ENCODE data around the gene PSMB7. TPM values are rescaled to one million over a fixed set of nuclear protein-coding genes. Genes with fewer than 3 reads are reported as not detected.

The PSMB7 gene
- total and polyA plus RNA-seq, 2 of the 4 experiments (the other 2 are of a cell fraction), result 340 to 430 TPM

DNA sequence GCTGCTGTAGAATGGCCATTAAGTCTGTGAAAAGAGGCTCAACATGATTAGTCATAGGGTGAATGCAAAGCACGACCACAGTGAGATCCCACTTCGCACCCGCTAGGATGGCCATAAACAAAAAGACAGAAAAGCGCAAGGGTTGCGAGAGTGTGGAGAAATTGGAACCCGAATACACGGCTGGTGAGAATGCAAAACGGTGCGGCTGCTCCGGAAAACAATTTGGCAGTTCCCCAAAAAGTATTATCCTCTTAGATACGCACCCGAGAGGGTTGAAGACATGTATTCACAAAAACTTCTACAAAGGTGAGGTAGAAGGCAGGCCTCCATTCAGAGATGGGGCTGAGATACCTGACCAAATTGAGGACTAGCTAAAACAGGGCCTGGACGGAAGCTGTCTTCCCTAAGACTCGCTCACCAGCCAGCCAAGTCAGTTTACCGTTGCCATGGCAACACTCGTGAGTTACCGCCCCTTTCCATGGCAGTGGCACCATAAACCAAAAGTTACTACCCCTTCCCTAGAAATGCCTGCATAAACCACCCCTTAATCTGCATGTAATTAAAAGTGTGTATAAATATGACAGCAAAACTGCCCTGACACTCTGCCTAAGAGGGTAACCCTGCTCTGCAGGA lies 726 bp upstream of the PSMB7 start:
- dilution Hi-C loops (cut with HindIII; ENCODE audit: low sequenced_read_pairs, unreplicated experiment), result no loop called here
- ChIA-PET POLR2A (ENCODE audit: unreplicated experiment) (no interaction called here), CTCF (interaction anchor here (0.6 kb wide), 1 partner anchor 351 kb away, joined by 3 read pairs; no protein-coding TSS in a partner anchor)
- Histone ChIP-seq H2AK5ac (ENCODE audit: low read depth, low read length) (no peak overlapping the region), H4K20me1 (ENCODE audit: insufficient read depth, low read length) (no peaks in the 10 kb centered on the region; the same call in 1 of the 2 replicates), H2AFZ (replicated peaks; ENCODE audit: low read length, poor library complexity) (peak overlapping the region; percentile 91), H2BK5ac (ENCODE audit: low read depth, low read length, poor library complexity, severe bottlenecking) (no peak overlapping the region), H3K9me1 (ENCODE audit: insufficient read depth, low read length) (no peaks in the 10 kb centered on the region), H2BK120ac (ENCODE audit: low read depth, low read length) (no peak overlapping the region), H3K4me1 (ENCODE audit: control insufficient read depth, insufficient read depth, low read length) (peaks cover 6% of the 10 kb centered on the region), H3K79me1 (ENCODE audit: low read depth in 1 of 2, low read length in 2 of 2) (peaks cover 18 to 19% of the 10 kb centered on the region in 2 experiments), H3K4me2 (ENCODE audit: low read depth, low read length) (no peak overlapping the region), H4K5ac (ENCODE audit: low read depth, low read length) (peak overlapping the region; percentile 14), H3K56ac (ENCODE audit: extremely low read depth, insufficient read depth, low read length) (no peak overlapping the region), H3K36me3 (ENCODE audit: control insufficient read depth, insufficient read depth, low read length) (peaks cover 12% of the 10 kb centered on the region), H2BK20ac (ENCODE audit: low read depth, low read length) (no peak overlapping the region; the same call in 1 of the 2 replicates), H3K9ac (ENCODE audit: low read depth, low read length) (no peak overlapping the region), H4K8ac (ENCODE audit: low read depth in 2 of 2, low read length in 2 of 2) (peak overlapping the region; percentile 80 to 98), H3K14ac (replicated peaks; ENCODE audit: low read depth, low read length) (no peak overlapping the region), H3K9me3 (ENCODE audit: control insufficient read depth, insufficient read depth, low read length) (peaks cover 3% of the 10 kb centered on the region), H2AK9ac (replicated peaks; ENCODE audit: low read depth, low read length, poor library complexity) (no peak overlapping the region), H3K18ac (ENCODE audit: low read depth, low read length) (no peak overlapping the region), H3K27ac (ENCODE audit: insufficient read depth, low read length) (no peak overlapping the region), H3K27me3 (ENCODE audit: control insufficient read depth, insufficient read depth, low read length) (no peaks in the 10 kb centered on the region), H3K4me3 (ENCODE audit: insufficient read depth, low read depth, low read length) (no peak overlapping the region; the same call in 1 of the 2 replicates), H4K91ac (ENCODE audit: insufficient read depth, low read depth, low read length) (no peak overlapping the region), H2BK15ac (ENCODE audit: low read depth, low read length) (peak overlapping the region; percentile 41; the same call in 1 of the 3 replicates), H3K23ac (ENCODE audit: low read depth, low read length) (no peak overlapping the region), H3K4ac (ENCODE audit: low read depth, low read length) (peak overlapping the region; percentile 46; the same call in 1 of the 2 replicates)
- BruUV-seq (replicated peaks), result no TSS peak
- in situ Hi-C loops (cut with MboI; ENCODE audit: low sequenced_read_pairs), result loop anchor here (10.0 to 25.0 kb wide), 2 partner anchors 296 to 339 kb away; no protein-coding TSS in a partner anchor
- intact Hi-C loops (cut with micrococcal nuclease), result loop anchor here (5.0 to 10.0 kb wide), 2 partner anchors 199 to 336 kb away; no protein-coding TSS in a partner anchor
- no peak for ATAC-seq (ENCODE audit: low read depth)
- TF ChIP-seq RAD21 (IDR thresholded peaks at IDR 0.05; ENCODE audit: low read length) (no peak), CEBPB (IDR thresholded peaks at IDR 0.05; ENCODE audit: low read depth, low read length) (no peak), CHD1 (IDR thresholded peaks at IDR 0.05; ENCODE audit: low read depth, low read length) (no peak), MAFK (IDR thresholded peaks at IDR 0.05; ENCODE audit: low read depth, low read length) (no peak), BHLHE40 (IDR thresholded peaks at IDR 0.05; ENCODE audit: low read depth, low read length) (no peak), POLR2A (IDR thresholded peaks at IDR 0.05; ENCODE audit: low read depth, low read length) (no peak)
- TF ChIP-seq, protein P1, sequence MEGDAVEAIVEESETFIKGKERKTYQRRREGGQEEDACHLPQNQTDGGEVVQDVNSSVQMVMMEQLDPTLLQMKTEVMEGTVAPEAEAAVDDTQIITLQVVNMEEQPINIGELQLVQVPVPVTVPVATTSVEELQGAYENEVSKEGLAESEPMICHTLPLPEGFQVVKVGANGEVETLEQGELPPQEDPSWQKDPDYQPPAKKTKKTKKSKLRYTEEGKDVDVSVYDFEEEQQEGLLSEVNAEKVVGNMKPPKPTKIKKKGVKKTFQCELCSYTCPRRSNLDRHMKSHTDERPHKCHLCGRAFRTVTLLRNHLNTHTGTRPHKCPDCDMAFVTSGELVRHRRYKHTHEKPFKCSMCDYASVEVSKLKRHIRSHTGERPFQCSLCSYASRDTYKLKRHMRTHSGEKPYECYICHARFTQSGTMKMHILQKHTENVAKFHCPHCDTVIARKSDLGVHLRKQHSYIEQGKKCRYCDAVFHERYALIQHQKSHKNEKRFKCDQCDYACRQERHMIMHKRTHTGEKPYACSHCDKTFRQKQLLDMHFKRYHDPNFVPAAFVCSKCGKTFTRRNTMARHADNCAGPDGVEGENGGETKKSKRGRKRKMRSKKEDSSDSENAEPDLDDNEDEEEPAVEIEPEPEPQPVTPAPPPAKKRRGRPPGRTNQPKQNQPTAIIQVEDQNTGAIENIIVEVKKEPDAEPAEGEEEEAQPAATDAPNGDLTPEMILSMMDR (conservative IDR thresholded peaks at IDR 0.05; ENCODE audit: low read depth, low read length), result no peak
- TF ChIP-seq, protein P2, sequence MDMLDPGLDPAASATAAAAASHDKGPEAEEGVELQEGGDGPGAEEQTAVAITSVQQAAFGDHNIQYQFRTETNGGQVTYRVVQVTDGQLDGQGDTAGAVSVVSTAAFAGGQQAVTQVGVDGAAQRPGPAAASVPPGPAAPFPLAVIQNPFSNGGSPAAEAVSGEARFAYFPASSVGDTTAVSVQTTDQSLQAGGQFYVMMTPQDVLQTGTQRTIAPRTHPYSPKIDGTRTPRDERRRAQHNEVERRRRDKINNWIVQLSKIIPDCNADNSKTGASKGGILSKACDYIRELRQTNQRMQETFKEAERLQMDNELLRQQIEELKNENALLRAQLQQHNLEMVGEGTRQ (IDR thresholded peaks at IDR 0.05; ENCODE audit: low read depth, low read length), result no peak
- no peak for DNase-seq
- WGBS, 2 experiments (ENCODE audit: extremely low coverage in 2 of 2, insufficient read length in 1 of 2), result 100% methylated on average over 4 of the region's 17 CpGs; no CpG with 5 or more reads in 1 of the 2 experiments
